GM08714 (cell line): ENCODE data around the gene TXLNB.

Experiments used
- H3K4me3 ChIP-seq: fragments of 200-500 bp; sonication (Bioruptor generic); 2 replicates; pipeline ENCODE4 v1.5.1; 2014; ENCODE audit warnings: mild to moderate bottlenecking, low read length, inconsistent platforms
- ZNF274 ChIP-seq: IDR thresholded peaks from 2 replicates; pipeline ENCODE4 v1.6.1; 2012; ENCODE audit warnings: mild to moderate bottlenecking, low read depth, low read length

The TXLNB gene

DNA sequence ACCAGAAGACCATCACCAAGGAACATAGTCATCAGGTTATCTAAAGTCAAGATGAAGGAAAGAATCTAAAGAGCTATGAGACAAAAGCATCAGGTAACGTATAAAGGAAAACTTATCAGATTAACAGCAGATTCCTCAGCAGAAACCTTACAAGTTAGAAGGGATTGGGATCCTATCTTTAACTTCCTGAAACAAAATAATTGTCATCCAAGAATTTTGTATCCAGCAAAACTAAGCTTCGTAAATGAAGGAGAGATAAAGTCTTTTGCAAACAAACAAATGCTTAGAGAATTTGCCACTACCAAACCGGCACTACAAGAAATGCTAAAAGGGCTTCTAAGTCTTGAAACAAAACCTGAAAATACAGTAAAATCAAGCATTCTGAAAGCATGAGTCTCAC lies 86.0 kb downstream of the TXLNB start:
- no peak for TF ChIP-seq ZNF274
- H3K4me3 ChIP-seq: no peak overlapping the region

DNA sequence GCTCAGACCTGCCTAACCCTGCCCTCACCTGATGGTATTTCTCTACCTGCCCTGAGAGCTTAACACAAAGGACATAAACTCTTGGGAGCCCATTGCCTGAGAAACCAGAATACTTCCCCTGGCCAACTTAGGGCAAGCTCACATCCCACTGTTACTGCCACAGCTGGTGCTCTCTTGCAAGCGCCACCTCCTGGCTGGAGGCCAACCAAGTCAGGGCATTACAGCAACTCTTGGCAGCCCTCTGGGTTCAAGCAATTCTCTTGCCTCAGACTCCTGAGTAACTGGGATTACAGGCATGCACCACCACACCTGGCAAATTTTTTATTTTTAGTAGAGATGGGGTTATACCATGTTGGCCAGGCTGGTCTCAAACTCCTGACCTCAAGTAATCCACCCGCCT lies 86.8 kb downstream of the TXLNB start:
- H3K4me3 ChIP-seq: no peak overlapping the region
- no peak for TF ChIP-seq ZNF274

GRCh38 chr6:139201378-139201777 lies 90.4 kb downstream of the TXLNB start:
- no peak overlapping the region for H3K4me3 ChIP-seq
- TF ChIP-seq ZNF274: no peak

- no peak overlapping the region for H3K4me3 ChIP-seq
- TF ChIP-seq ZNF274: no peak
Measured at GRCh38 chr6:139198529-139199288, 93.1 kb downstream of the TXLNB start.

- no peak overlapping the region for H3K4me3 ChIP-seq
- TF ChIP-seq ZNF274: no peak
Measured at GRCh38 chr6:139194740-139195139, 97.1 kb downstream of the TXLNB start.
